Hematopoietic multipotent progenitor cell treated with erythropoietin and hydrocortisone succinate and interleukin-3 and kit ligand, for 4 days (in vitro differentiated cells): Measurements from ENCODE around the gene FBXW2.
A peak's percentile ranks its signal among the peaks of the same experiment; 100 is the strongest.

ENCODE experiments used
- DNase-seq: peaks from one replicate; pipeline ENCODE4 v3.0.0-alpha.2; 2015

The FBXW2 gene

DNA sequence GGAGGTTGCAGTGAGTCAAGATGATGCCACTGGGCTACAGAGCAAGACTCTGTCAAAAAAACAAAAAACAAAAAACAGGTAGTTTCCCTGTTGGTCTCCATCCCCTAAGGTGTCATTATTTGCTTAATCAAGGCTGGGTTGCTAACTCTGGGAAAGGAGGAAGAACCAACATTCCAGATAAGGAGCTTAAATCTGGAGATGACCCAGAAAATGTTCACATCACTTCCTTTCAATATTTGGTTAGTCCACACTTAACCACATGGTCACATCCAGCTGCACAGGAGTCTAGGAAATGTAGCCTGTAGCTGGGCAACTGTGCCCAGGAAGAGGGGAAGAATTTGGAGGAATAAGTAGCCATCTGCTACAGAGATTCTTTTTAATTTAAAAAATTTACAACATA, 53.1 kb downstream of the FBXW2 start:
- DNase-seq, result no peak

DNA sequence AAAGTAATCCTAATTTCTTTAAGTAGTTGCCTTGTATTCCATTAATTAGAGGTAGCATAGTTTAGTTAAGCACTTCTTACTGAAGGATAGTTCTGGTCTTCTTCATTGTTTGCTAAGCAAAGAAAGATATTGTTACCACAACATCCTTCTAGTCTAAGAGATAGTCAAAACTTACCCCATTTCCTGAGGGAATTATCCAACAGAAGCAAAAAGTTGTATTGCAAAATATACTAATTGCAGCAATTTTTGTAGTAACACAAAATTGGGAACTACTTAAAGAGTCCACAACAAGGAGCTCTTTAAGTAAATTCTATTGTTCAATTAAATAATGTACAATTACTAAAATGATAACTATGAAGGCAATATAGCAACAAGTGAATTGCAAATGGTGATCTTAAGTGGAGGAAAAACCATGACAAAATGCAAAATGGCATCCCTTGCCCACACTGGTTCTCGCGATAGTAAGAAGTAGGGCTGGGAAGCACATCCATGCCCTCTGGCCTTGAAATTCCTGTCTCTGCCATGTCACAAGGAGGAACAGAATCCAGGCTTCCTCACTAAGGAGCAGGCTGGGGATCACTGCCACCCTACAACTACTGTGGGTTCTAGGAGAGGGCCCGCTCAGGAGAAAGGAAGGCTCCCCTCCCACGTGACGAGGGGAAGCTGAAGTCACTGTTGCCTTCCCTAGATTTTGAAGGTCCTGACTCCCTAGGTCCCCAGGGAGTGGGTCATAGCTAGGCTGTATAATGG, 55.6 kb downstream of the FBXW2 start:
- DNase-seq, result no peak

DNA sequence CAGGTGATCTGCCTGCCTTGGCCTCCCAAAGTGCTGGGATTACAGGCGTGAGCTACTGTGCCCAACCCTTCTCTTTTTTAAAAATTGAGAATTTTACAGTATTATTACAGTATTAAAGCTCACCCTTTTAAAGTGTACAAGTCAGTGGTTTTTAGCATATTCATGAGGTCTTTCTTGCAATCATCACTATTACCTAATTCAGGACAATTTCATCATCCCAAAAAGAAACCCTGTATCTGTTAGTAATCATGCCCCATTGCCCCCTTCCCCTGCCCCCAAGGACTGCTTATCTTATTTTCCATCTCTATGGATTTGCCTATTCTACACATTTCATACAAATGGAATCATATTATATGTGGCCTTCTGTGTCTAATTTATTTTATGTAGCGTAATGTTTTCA, 56.3 kb downstream of the FBXW2 start:
- no peak for DNase-seq

DNA sequence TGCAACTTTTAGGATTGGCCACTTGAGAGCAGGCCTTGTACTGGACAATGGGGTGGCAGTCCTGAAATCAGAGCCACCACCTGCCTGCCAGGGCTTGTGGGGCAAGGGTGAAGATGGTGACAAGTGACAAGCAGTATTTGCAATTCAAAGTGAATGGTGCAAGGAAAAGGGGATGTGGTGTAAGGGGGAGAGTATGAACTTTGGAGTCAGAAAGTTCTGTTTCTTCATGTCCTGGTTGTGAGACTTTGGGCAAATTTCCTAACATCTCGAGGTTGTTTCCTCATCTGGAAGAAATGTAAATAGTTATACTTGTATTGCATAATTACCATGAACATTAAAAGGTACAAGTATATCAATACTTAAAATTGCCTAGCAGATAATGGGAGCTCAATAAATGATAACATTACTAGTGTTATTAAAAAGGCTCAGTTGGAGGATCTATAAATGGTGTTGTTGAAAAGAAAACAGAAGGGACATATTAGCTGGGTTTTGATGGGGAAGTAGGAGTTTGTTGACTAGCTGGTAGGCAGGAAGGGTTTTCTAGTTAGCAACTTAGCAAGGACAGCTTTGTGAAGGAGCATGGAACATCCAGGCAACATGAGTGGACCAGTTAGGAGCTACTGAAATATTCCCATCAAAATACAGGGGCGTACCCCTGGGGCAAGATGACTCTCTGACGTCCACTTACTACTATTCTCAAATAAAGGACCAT, 57.6 kb downstream of the FBXW2 start:
- DNase-seq, result peak; percentile 86

DNA sequence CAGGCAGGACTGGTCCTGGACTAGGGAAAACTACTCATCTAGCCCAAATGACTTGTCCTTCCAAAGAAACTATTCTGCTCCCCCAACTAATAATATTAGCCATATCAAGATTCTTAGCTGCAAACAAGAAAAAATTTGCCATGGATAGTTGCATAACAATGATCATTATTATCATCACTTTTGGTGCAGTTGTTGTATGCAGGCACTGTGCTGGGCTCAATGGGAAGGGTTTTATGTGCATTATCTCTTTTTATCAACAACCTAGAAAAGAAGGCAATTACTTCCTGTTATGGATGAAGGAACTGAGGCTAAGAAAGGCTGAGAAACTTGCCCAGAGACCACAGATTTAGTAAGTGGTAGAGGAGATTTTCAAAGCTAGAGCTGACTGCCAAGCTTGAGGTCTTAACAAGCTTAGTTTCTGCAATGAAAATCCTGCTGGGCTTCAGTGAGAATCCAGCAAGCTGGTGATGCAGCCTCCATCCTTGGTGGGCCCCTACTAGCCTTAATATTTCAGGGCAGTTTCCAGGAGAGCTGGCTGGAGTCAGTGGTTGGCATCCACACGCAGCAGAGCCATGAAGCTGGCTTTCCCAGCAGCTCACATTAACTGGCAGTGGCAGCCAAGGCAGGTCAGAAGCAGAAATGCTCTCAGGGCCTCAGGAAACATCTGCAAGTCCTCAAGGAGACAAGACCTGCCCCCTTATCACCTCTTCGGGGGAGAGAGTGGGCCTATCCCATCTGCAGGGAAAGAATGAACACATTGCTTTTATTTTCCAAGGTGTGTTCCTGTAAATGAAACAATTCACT, 58.4 kb downstream of the FBXW2 start:
- DNase-seq, result peak; percentile 48

DNA sequence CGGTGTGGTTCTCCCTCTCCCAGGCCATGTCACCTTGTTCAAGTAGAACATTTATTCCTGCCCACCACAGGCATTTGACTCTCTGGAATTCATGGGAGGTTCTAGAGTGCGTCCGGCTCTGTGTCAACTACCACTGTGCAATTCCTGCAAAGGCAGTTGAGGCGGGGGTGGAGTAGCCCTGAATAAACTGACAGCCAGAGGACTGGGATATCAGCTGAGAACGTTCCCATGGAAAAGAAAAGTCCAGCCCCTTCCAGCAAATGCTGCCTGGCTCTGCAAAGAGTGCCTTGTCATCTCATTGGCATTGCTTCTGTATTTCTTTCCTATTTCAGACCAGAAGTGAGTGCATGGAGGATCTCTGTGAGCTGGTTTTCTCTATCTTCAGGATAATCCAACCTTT, 60.0 kb downstream of the FBXW2 start:
- DNase-seq, result no peak

DNA sequence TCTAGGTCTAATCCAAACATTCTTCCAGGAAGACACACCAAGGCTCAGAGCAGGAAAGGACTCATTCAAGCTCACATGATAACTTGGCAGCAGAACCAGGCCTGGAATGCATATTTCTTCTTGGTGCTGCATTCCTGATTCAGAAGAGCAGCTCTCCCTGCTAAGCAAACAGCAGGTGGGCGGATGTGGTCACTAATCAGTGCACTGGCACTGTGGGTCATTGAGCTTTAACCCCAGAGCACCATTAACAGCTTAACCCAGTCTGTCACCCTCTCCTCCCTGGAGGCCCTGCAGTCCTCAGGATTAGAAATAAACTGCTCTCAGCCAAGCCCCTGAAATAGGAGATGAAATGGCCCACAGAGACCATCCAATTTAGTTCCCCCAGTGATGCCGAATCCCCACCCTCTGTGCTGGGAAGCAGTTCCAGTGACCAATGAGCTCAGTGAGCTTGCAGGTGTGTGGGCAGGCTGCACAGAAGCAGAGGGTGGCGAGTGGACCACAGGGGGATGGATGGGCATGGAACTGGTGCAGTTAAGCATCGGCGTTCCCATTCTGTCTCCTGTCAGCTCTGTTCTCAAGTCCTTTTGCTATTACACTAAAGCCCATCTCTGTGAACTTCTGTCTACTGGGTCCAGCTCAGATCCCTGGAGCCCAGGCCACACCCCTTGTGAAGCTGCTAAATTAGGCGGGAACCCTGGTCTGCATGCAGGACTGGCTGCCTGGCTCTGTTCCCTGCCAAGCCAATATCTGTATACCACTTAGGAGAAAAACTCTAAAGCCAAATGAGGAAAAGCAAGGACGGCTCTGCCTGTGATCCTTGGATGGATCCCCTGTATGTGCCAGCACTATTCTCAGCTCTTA, 62.3 kb downstream of the FBXW2 start:
- DNase-seq, result no peak

DNA sequence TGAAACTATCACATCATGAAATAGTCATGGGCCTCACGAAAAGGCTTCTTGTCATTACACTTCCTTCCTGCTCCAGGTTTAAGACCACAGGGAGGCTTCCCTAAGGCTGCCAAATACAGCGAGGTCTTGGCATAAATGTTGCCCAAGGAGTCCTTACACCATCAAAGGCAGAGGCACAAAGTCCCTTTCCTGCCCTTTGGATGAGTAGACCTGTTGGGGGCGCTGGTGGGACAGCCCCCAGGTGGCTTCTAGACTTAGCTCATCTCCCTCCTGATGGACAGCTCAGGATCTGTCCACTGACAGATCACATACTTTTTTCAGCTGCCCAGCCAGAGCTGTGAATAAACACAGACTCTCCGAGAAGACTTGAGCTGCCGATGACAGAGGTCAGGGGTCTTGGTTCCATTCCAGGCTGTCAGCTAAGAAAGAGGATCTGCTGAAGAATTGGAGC, 63.4 kb downstream of the FBXW2 start:
- peak; percentile 42 for DNase-seq

DNA sequence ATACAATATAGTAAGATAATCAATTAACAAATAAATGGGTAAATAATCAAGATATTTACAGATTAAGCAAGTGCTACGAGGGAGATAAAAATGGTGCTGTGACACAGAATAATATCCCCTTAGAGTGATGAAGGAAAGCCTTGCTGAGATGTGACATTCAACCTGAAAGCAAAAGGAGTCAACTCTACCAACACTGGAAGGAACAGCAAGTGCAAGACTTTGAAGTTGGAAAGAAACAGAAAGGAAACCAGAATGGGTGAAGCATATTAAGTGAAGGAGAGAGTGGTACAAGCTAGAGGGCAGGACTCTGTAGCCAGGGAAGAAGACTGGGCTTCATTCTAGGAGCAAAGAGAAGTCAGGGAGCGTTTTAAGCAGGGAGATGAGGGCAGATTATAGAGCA, 66.7 kb downstream of the FBXW2 start:
- DNase-seq, result no peak

DNA sequence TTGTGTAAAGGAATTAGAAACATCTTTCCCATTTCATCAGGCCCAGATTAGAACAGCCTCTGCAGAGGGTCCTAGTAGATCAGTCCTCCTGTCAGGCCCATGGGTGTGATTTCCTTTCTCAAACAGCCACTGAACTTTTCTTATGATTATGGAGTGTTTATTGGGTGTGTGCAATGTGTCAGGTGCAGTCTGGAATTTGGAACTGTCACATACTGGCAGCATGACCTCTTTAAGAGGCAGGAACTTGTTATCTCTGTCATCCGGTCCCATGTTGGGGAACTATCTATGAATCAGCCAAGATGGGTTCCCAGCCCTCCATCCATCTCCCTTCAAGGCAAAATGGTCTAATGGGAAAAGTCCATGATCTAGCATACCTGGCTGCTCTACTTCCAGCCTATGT, 67.3 kb downstream of the FBXW2 start:
- DNase-seq, result no peak

DNA sequence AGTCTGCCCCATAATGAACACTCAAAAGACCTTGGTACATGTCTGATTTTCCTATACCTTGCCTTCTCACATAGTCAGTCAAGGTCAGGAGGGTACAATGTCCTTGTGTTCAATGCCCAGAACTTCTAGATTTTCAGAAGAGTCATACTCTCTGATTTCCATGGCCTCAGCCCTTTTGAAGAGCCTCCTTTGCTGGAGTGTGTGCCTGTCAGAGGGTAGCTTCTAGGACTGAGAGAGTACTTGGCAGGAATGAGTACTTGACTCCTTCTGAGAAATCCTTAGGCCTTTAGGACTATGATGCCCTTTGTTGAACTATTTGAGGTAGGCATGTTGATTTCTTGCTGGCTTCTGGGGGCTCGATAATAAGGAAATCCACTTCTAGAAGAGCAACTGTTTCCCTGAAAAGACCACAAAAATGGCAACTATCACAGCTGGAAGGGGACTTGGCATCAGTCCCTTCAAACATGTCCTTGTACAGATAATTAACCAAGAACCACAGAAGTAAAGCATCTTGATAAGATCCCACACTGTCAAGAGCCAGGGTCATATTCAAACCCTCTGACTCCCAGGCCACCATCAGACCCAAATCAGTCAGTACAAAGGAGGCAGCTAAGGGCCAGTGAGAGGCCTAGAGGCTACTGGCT, 68.3 kb downstream of the FBXW2 start:
- peak; percentile 92 for DNase-seq

DNA sequence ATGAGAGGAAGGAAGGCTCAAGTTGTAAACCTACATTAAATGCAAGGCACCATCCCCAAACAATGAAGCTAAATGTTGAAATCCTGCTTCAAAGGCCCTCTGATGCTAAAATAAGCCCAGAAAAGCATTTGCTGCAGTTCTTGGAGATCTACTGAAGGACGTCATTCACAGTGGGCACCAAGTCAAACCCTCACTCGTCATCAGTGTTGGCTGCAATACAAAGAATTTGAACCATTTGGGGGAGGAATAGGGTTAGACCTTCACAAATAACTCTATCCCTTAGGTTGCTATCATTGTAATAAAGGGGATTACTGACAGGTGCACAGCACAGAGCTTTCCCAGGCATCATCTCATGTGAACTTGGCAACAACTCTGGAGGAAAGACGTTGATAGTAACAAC, 69.7 kb downstream of the FBXW2 start:
- no peak for DNase-seq

DNA sequence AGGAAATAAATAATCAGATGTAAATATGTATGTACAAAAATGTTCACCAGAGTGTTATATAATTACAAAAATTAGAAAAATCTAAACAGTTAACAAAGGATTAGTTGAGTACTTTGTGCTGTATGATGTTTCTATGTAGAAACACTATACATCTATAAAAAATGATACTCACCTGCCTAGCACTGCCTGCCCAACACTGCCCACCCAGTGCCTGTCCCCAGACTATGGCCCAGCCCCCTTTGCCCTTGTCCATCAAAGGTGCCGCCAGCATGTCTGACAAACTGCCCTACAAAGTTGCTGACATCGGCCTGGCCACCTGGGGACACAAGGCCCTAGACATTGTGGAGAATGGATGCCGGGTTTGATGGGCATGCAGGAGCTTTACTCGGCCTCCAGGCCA, 72.8 kb downstream of the FBXW2 start:
- DNase-seq, result no peak

DNA sequence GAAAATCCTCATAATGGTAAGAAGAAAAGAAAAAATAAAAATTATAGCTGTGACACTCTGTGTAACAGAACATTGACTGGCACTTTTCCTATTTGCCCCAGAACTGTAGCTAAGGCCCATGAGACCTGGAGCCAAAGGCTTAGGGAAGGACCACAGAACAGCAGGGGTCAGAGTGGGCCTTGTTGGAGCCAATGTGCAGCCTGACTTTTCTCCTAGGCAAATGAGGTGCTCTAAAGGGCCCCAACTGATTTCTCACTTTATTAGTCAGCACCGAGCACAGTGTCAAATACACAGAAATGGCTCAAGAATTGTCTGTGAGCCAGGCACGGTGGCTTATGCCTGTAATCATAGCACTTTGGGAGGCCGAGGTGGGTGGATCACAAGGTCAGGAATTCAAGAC, 74.9 kb downstream of the FBXW2 start:
- DNase-seq, result no peak

DNA sequence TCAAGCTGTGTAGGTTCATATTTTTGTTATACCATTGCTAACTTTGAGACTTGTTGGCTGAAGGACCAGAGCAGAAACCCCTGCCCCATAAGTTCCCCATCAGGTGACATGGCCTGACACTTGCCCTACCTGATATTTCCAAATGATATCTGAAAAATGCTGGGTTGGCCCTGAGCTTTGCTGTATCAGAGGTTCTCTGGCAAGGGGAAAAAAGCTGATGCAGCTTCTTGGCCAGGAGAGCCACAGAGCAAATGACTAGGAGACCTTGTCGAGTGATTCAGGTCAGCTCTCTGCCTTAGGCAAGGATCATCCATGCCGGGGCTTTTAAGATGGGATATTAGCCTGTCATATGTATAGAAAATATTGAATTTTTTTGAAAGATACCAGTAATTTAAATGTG, 76.0 kb downstream of the FBXW2 start:
- DNase-seq, result no peak

DNA sequence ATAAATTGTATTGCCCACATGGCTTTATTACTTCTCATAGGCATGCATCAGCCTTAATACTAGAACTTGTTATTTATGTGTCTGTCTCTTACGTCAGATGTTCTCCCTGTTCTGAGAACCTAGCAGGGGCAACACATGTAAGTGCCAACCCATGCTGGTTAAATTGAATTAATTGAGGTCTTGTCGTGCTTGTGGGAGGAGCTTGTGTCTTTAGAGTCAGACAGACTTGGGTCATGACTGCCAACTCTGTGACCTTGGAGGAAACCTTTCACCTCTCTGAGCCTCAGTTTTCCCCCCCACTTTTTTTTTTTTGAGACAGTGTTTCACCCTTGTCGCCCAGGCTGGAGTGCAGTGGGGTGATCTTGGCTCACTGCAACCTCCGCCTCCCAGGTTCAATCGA, 76.7 kb downstream of the FBXW2 start:
- no peak for DNase-seq

DNA sequence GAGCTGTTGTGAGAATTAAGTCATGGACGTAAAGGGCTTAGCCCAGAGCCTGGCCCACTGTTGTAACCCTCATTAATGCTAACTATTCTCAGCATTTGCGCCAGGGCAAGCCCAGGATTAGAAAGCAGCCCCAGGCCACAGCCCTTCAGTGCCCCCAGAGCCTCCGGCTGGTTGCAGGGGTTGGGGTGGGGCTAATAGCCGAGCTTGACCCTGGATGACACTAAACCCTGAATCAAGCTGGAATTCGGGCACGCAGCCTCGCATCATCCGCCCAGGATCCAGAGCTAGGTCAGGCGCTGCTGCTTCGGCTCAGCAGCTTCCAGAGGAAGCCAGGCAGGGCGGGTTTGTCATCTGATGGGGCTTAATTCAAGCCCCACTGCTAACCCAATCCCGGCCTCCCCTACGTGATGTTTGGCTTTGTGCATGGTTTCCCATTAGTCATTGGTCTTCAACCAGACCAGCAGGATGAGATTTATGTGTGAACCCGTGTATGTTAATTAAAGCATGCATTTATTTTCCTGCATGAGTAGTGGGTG, 77.8 kb downstream of the FBXW2 start:
- DNase-seq, result no peak

DNA sequence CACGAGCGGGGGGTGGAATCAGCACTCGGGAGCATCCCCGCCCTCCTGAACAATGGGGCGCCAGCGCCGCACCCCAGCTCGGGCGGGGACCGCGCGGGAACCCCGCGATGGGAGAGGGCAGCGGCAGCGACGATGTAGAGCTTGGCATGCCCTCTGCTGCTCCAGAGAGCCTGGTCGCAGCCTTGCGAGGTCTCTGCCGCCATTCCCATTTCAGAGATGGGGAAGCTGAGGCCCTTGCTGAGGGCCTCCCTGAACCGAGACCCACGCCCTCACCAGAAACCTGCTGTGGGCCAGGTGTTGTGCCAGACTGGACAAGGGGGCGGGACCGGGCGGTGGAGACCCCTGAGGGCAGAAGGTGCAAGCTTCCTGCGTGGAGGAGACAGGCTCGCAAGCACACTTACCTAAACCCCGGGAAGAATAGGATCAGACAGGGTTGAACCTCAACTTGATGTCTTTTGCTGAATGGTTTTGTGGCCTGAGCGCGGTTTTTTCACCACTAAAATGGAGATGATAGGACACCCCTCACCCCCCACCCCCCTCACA, 78.3 kb downstream of the FBXW2 start:
- no peak for DNase-seq

DNA sequence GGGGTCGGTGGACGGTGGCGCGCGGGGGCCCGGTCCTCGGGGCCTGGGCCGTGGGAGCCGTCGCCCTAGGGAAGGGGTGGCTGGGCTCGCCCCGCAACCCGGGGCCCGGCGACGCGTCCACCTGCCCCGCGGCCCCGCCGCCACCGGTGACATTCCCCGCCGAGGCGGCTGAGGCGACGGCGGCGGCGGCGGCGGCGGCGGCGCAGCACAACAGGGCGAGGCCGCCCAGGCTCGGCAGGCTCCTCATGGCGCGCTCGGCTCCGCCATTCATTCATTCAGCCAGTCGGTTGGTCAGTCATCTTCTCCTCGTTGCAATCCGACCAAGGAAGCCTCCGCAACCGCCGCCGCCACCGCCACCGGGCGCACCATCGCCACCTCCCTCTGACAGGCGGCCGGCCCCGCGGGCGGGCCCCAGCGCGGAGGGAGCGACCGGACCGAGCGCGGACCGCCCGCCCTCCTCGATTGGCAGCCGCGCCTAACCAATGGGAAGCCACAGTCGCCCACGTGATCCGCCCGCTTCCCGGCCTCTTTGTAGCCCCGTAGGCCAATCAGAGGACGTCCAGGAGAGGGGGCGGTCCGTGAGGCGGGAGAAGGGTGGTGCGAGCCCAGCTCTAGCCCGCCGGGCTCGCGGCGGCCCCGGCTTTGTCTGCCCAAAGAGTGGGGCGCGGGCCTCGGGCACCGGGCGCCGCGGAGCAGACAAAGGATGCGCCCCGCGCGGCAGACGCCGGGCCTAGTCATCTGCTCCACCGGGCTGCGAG, 78.9 kb downstream of the FBXW2 start, which contains the start of gene MEGF9:
TSS of gene MEGF9 (minus strand) at position 383 of the 758 bp plus-strand sequence. CDS start at position 271, 112 bp downstream.
- peak; percentile 99 for DNase-seq

DNA sequence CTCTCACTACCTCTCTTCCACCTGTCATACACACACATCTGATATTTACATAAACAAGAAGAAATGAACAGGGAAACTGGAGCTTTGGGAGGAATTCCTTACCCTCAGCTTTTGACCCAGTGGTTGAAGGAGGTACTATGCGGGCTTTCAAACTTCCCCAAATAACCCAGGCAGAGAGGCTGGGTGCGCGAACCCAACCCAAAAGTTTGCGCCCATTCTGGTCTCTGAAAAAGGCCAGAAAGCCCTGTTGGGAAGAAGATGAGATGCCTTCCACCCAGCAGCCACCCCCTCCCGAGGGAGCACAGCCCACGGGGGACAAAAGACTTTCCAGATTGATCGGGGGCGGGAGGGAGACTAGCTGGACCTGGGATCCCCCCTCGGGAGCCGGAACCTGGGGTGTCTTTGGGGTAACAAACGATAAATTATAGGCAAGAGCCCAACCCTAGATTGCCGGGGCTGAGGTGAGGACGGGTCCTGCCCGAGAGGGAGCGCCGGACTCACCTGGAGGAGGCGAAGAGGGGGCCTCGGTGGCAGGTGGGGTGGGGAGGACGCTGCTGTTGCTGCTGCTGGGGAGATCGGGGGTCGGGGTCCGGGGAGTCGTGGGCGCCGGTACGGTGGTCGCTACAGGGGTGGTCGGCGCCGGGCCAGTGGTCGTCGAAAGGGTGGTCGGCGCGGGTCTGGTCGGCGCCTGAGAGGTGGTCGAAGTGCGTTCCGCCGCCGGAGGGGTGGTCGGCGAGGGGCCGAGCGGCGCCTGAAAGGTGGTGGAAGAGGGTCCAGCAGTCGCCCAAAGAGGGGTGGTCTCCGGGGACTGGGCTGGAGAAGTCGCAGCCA, 79.7 kb downstream of the FBXW2 start:
- peak; percentile 66 for DNase-seq
